ENCODE results near the gene CEP135. TPM values are rescaled to one million over a fixed set of nuclear protein-coding genes. Genes with fewer than 3 reads are reported as not detected.
"Not testable (repeated sequence)": the region's sequence is repeated elsewhere in the genome, so short reads cannot be mapped to it uniquely, and the experiment has no call there.

The CEP135 gene
- total and polyA plus RNA-seq, 9 donors, result 4.3 to 11.5 (median 8.2) TPM

- Histone ChIP-seq H3K4me3 (no peak overlapping the region), H3K27ac (no peak overlapping the region), H3K4me1 (ENCODE audit: insufficient read depth) (no peaks in the 10 kb centered on the region), H3K36me3 (no peaks in the 10 kb centered on the region), H3K9me3 (no peaks in the 10 kb centered on the region), H3K27me3 (no peaks in the 10 kb centered on the region)
- no peak for DNase-seq
- TF ChIP-seq EP300 (IDR thresholded peaks at IDR 0.05), result no peak
- no peak for TF ChIP-seq CTCF (IDR thresholded peaks at IDR 0.05)
- no peak for TF ChIP-seq POLR2A (IDR thresholded peaks at IDR 0.05)
- intact Hi-C loops (cut with DNase I), result no loop called here
- 92 to 99% (median 99%) methylated on average over 3 of the region's 3 CpGs for WGBS, 3 donors
Measured at GRCh38 chr4:55932511-55932910, 16.2 kb upstream of the CEP135 start.

- intact Hi-C loops (cut with DNase I), result no loop called here
- Histone ChIP-seq H3K4me1 (ENCODE audit: insufficient read depth) (no peaks in the 10 kb centered on the region), H3K4me3 (no peak overlapping the region), H3K27me3 (no peaks in the 10 kb centered on the region), H3K36me3 (no peaks in the 10 kb centered on the region), H3K27ac (no peak overlapping the region), H3K9me3 (no peaks in the 10 kb centered on the region)
- WGBS, 3 donors, result 17 to 34% (median 20%) methylated on average over 2 of the region's 2 CpGs
- no peak for DNase-seq
- TF ChIP-seq CTCF (IDR thresholded peaks at IDR 0.05) (no peak), POLR2A (IDR thresholded peaks at IDR 0.05) (no peak), EP300 (IDR thresholded peaks at IDR 0.05) (no peak)
Measured at GRCh38 chr4:55933611-55934010, 15.1 kb upstream of the CEP135 start.

- intact Hi-C loops (cut with DNase I); H3K9me3 ChIP-seq; H3K4me3 ChIP-seq; H3K36me3 ChIP-seq; H3K27me3 ChIP-seq; H3K27ac ChIP-seq; H3K4me1 ChIP-seq (ENCODE audit: insufficient read depth); DNase-seq: not testable (repeated sequence)
- 89 to 96% (median 95%) methylated on average over 6 of the region's 6 CpGs for WGBS, 3 donors
Measured at GRCh38 chr4:55935907-55936306, 12.8 kb upstream of the CEP135 start.

GRCh38 chr4:55938481-55938880 is 10.3 kb upstream of the CEP135 start:
- no peak overlapping the region for H3K27ac ChIP-seq
- 94 to 98% (median 98%) methylated on average over 1 of the region's 1 CpG for WGBS, 3 donors
- no peak for TF ChIP-seq EP300 (IDR thresholded peaks at IDR 0.05)
- no peak for TF ChIP-seq CTCF (IDR thresholded peaks at IDR 0.05)
- TF ChIP-seq POLR2A (IDR thresholded peaks at IDR 0.05), result no peak
- H3K4me1 ChIP-seq (ENCODE audit: insufficient read depth), result no peaks in the 10 kb centered on the region
- intact Hi-C loops (cut with DNase I), result no loop called here
- no peaks in the 10 kb centered on the region for H3K36me3 ChIP-seq
- H3K9me3 ChIP-seq, result no peaks in the 10 kb centered on the region
- no peak for DNase-seq
- H3K27me3 ChIP-seq, result no peaks in the 10 kb centered on the region
- H3K4me3 ChIP-seq, result no peak overlapping the region

GRCh38 chr4:55939421-55939820 is 9.3 kb upstream of the CEP135 start:
- no peaks in the 10 kb centered on the region for H3K27me3 ChIP-seq

More at GRCh38 chr4:55939421-55939820, 9.3 kb upstream of the CEP135 start:
- DNase-seq, result no peak
- TF ChIP-seq EP300 (IDR thresholded peaks at IDR 0.05) (no peak), CTCF (IDR thresholded peaks at IDR 0.05) (no peak), POLR2A (IDR thresholded peaks at IDR 0.05) (no peak)
- Histone ChIP-seq H3K4me3 (no peak overlapping the region), H3K9me3 (no peaks in the 10 kb centered on the region), H3K36me3 (no peaks in the 10 kb centered on the region), H3K27ac (no peak overlapping the region), H3K4me1 (ENCODE audit: insufficient read depth) (no peaks in the 10 kb centered on the region)
- intact Hi-C loops (cut with DNase I), result no loop called here
- WGBS, 3 donors, result 93 to 95% (median 95%) methylated on average over 2 of the region's 2 CpGs

All from ovary (tissue), 9 donors.